AG09319 (cell line): ENCODE results near the gene MRTFA.

Experiments used
- DNase-seq: peaks from one replicate; pipeline ENCODE4 v3.0.0-alpha.2; 2010; ENCODE audit warnings: low read depth; ENCODE audit errors: extremely low read depth
- TF ChIP-seq, protein P1 (sequence below): IDR thresholded peaks from 2 replicates; pipeline ENCODE4 v1.5.1; 2011; ENCODE audit warnings: low read depth, mild to moderate bottlenecking, inconsistent platforms, low read length, moderate library complexity

The MRTFA gene

DNA sequence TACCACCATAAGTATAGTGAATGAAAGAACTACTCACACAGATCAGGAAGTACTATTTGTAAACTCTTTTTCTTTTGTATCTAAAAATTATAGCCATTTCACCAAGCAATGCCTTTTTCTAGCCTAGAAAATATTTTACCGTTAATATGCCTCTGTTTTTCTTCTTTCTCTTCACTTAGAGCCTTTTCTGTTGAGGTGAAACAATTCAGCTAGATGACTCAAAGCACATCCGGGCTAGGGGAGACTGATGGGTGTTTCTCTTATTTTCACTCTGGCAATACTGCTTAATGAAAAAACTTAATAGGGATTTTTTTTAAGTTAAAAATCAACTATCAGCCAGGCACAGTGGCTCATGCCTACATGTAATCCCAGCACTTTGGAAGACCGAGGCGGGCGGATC is 172.8 kb downstream of the MRTFA start:
- TF ChIP-seq, protein P1, sequence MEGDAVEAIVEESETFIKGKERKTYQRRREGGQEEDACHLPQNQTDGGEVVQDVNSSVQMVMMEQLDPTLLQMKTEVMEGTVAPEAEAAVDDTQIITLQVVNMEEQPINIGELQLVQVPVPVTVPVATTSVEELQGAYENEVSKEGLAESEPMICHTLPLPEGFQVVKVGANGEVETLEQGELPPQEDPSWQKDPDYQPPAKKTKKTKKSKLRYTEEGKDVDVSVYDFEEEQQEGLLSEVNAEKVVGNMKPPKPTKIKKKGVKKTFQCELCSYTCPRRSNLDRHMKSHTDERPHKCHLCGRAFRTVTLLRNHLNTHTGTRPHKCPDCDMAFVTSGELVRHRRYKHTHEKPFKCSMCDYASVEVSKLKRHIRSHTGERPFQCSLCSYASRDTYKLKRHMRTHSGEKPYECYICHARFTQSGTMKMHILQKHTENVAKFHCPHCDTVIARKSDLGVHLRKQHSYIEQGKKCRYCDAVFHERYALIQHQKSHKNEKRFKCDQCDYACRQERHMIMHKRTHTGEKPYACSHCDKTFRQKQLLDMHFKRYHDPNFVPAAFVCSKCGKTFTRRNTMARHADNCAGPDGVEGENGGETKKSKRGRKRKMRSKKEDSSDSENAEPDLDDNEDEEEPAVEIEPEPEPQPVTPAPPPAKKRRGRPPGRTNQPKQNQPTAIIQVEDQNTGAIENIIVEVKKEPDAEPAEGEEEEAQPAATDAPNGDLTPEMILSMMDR = no peak
- DNase-seq = no peak

GRCh38 chr22:40463017-40463631 is 173.4 kb downstream of the MRTFA start:
- no peak for DNase-seq

DNA sequence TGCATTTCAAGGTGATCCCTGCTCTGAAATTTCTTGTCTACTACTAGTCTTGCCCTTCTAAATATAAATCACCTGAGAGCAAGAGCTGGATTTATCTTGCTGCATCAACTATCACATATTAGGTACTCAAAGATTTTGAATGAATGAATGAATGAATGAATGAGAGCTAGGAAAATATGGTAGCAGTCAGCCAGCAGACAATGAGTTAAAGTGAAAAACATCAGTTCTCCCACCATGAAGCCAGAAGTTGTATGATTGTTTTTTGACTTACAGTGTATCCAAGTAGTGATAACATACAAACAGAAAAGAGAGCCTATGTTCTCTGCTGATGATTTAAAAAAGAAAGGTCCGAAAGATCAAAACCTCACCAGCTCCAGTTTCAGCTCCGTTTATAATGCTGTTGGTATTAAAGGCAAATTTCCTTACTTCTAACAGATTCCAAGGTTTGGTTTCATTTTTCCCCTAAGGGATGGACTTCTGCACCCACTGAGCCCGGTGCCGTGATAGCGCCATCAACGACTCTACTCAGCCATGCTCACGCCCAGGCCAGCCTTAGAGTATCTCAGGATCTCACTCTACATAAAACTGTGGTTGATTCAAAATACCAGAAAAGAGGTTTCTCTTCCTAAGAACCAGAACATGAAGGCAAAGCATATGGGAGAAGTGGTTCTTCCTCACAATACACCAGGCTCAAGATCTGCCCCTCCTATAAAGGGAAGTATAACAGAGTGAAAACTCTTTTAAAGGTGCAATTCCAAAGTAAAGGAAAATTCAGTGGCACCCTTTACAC is 174.1 kb downstream of the MRTFA start:
- no peak for DNase-seq
- TF ChIP-seq, protein P1 = no peak

More at GRCh38 chr22:40463017-40463631, 173.4 kb downstream of the MRTFA start:
- TF ChIP-seq, protein P1 = no peak

DNA sequence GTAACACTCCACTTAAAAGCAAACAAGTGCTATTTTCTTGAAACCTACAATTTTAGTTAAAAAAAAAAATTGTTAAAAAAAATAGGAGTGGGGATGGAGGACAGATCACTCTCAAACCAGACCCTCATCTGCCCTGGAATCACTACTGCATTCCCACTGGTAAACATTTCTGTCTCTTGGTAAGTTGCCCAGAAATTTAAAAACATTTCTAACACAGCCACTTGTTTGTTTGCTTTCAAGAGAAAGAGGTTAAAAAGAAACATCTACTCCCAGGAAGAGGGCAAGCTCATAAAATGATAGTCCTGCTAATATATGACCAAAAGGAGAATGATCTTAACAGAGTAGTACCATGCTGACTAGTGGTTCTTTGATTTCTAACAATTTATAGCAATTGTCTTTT is 182.8 kb downstream of the MRTFA start:
- DNase-seq = no peak
- TF ChIP-seq, protein P1 = no peak

DNA sequence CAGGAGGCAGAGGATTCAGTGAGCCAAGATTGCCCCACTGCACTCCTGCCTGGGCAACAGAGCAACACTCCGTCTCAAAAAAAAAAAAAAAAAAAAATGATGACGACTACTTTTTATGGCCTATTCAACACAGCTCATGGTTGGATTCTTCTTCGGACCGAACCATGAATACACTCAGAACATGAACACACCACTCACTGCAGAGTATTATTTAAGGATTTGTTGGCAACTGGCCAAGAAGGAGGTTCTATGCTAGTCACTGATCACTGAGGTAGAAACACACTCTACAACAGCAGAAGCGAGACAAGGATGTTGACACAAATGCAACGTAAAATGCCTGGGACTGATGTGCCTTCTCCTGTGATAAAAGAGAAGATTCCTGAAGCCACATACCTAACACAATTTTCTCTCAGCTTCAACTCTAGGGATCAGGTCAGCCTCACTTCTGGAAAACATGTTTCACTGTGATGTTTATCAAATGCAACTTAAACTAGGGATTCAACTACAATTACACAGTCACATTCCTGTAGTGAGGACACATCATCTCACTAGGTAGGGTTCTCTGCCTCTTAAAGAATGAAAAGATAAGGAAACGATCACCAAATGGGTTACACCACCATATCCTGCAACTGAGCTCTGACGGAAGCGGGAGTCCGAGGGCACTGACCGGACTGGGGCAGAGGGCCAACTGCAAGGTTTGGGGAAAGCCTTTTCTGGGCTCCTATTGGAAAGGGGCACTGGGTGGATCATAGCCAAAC is 183.6 kb downstream of the MRTFA start:
- DNase-seq = no peak

DNA sequence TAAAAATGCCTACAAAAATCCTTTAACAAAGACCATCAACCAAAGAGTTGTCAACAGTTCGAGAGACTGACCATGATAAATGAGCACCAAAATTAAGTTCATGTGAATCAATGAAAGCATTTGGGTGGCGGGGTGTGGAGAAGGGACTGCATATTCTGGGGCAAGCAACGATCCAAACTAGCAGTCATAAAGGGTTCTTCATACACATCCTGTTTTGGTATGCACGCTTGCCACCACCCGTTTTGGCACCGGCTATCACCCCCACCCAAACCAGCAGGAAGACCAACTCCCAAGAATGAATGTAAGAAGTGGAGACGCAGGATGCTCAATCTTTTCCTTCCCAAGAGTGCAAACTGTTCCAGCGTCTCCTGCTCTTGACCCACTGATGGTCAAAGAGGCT is 185.3 kb downstream of the MRTFA start:
- DNase-seq = no peak
- TF ChIP-seq, protein P1 = no peak

More for the DNA sequence above, 183.6 kb downstream of the MRTFA start:
- TF ChIP-seq, protein P1 = no peak

GRCh38 chr22:40450616-40451015 is 185.9 kb downstream of the MRTFA start:
- DNase-seq = no peak
- TF ChIP-seq, protein P1 = no peak
